Small intestine (tissue), 7 donors: ENCODE measurements around the gene HAGHL. TPM values are rescaled to one million over a fixed set of nuclear protein-coding genes. Genes with fewer than 3 reads are reported as not detected.
"Not testable (repeated sequence)": the region's sequence is repeated elsewhere in the genome, so short reads cannot be mapped to it uniquely, and the experiment has no call there.

Source experiments
- DNase-seq, 2 donors: peaks; one replicate each; pipeline versions ENCODE4 v3.0.0 to v3.0.0-alpha.2; 2013
- FAIRE-seq: peaks from 2 replicates; lab custom pipeline; 2012; peaks lifted over from hg19 to GRCh38; lab: Jason Lieb, UNC
- H3K27ac ChIP-seq, 3 donors: one replicate each; pipeline ENCODE4 v1.5.1; 2013; ENCODE audit warnings: low read length in 2 of 3, mild to moderate bottlenecking in 2 of 3, control low read depth in 1 of 3, inconsistent platforms in 1 of 3, low read depth in 1 of 3, moderate library complexity in 1 of 3
- H3K27me3 ChIP-seq, 3 donors: one replicate each; pipeline ENCODE4 v1.6.1; 2013; ENCODE audit warnings: low read length in 3 of 3, inconsistent platforms in 1 of 3; ENCODE audit not compliant: control insufficient read depth in 3 of 3, insufficient read depth in 3 of 3
- H3K36me3 ChIP-seq, 3 donors: one replicate each; pipeline ENCODE4 v1.6.1; 2013; ENCODE audit warnings: low read length in 3 of 3, inconsistent platforms in 1 of 3, low read depth in 1 of 3, mild to moderate bottlenecking in 1 of 3, moderate library complexity in 1 of 3; ENCODE audit not compliant: control insufficient read depth in 3 of 3, insufficient read depth in 2 of 3
- H3K4me1 ChIP-seq, 3 donors: one replicate each; pipeline ENCODE4 v1.6.1; 2013; ENCODE audit warnings: low read length in 2 of 3, inconsistent platforms in 1 of 3, low read depth in 1 of 3, mild to moderate bottlenecking in 1 of 3, moderate library complexity in 1 of 3; ENCODE audit not compliant: control insufficient read depth in 3 of 3, insufficient read depth in 2 of 3
- H3K4me3 ChIP-seq, 3 donors: one replicate each; pipeline ENCODE4 v1.5.1; 2013; ENCODE audit warnings: low read length in 3 of 3, control low read depth in 1 of 3, inconsistent platforms in 1 of 3, low read depth in 1 of 3, mild to moderate bottlenecking in 1 of 3, moderate library complexity in 1 of 3
- H3K9me3 ChIP-seq, 2 donors: one replicate each; pipeline ENCODE4 v1.6.1; 2013; ENCODE audit warnings: low read depth in 1 of 2, low read length in 1 of 2; ENCODE audit not compliant: control insufficient read depth in 2 of 2, insufficient read depth in 1 of 2
- WGBS, 3 donors: extraction: QIAGEN DNeasy Blood & Tissue Kit; methylation state at CpG; one replicate each; pipeline ENCODE4 v1.1.7; 2013; 5-methylcytosine and 5-hydroxymethylcytosine counted together
- polyA plus RNA-seq, 4 donors: library from polyadenylated mRNA; stranded (reverse) in 3 of 4; unstranded in 1 of 4; fragments of 200-250 nt in 3 of 4; fragments of 120-200 nt in 1 of 4; gene quantifications; one replicate each; pipeline versions ENCODE4 v1.2.1 to v1.2.3, GENCODE V29; 2013
- donor health status: healthy with polysubstance abuse.
- donor health status: control.
- donor health status: control.
- donor health status: Bipolar disorder and iron deficiency.
- donor health status: healthy.

The HAGHL gene
- polyA plus RNA-seq, 4 donors: 1.4 to 4.8 (median 3.4) TPM

- H3K36me3 ChIP-seq: peaks cover 2 to 83% (median 12%) of the 10 kb centered on the region in 3 donors
- peaks cover 0 to 7% (median 3%) of the 10 kb centered on the region in 3 donors for H3K4me1 ChIP-seq
- no peaks in the 10 kb centered on the region for H3K27me3 ChIP-seq
- FAIRE-seq (no peak), DNase-seq (no peak)
- H3K9me3 ChIP-seq: no peaks in the 10 kb centered on the region
- no peak overlapping the region for H3K4me3 ChIP-seq
- WGBS, 3 donors: 76 to 91% (median 80%) methylated on average over 13 of the region's 13 CpGs
- H3K27ac ChIP-seq: no peak overlapping the region
These were observed 9.1 kb downstream of the HAGHL start for GRCh38 chr16:735982-736453.

GRCh38 chr16:736936-737481 lies 10.1 kb downstream of the HAGHL start:
- FAIRE-seq (no peak), DNase-seq (no peak)
- Histone ChIP-seq H3K27ac (no peak overlapping the region), H3K36me3 (peaks cover 2 to 73% (median 12%) of the 10 kb centered on the region in 3 donors), H3K4me1 (peaks cover 0 to 10% (median 3%) of the 10 kb centered on the region in 3 donors), H3K27me3 (no peaks in the 10 kb centered on the region), H3K9me3 (no peaks in the 10 kb centered on the region), H3K4me3 (no peak overlapping the region)
- 95 to 96% (median 96%) methylated on average over 29 of the region's 29 CpGs for WGBS, 3 donors

- DNase-seq: peak in 1 of 2 donors; percentile 60
- H3K36me3 ChIP-seq: peaks cover 0 to 45% (median 3%) of the 10 kb centered on the region in 3 donors
- no peaks in the 10 kb centered on the region for H3K9me3 ChIP-seq
- H3K27ac ChIP-seq: peak overlapping the region in 2 of 3 donors; percentile 72 to 79
- H3K4me1 ChIP-seq: peaks cover 0 to 10% (median 3%) of the 10 kb centered on the region in 3 donors
- H3K4me3 ChIP-seq: peak overlapping the region; percentile 70 to 96 (median 96)
- FAIRE-seq: no peak
- H3K27me3 ChIP-seq: no peaks in the 10 kb centered on the region
- WGBS, 3 donors: 33 to 43% (median 40%) methylated on average over 36 to 38 of the region's 38 CpGs
These were observed 12.9 kb downstream of the HAGHL start for GRCh38 chr16:739560-740458.

GRCh38 chr16:740459-740763 lies 13.5 kb downstream of the HAGHL start:
- Histone ChIP-seq H3K9me3 (no peaks in the 10 kb centered on the region), H3K4me1 (peaks cover 0 to 10% (median 3%) of the 10 kb centered on the region in 3 donors), H3K27ac (peak overlapping the region; percentile 1 to 79 (median 72)), H3K4me3 (peak overlapping the region; percentile 70 to 96 (median 96)), H3K27me3 (no peaks in the 10 kb centered on the region), H3K36me3 (peaks cover 0 to 39% (median 3%) of the 10 kb centered on the region in 3 donors)
- 0 to 2% (median 0%) methylated on average over 12 to 22 of the region's 22 CpGs for WGBS, 3 donors
- FAIRE-seq (no peak), DNase-seq (no peak)

DNA sequence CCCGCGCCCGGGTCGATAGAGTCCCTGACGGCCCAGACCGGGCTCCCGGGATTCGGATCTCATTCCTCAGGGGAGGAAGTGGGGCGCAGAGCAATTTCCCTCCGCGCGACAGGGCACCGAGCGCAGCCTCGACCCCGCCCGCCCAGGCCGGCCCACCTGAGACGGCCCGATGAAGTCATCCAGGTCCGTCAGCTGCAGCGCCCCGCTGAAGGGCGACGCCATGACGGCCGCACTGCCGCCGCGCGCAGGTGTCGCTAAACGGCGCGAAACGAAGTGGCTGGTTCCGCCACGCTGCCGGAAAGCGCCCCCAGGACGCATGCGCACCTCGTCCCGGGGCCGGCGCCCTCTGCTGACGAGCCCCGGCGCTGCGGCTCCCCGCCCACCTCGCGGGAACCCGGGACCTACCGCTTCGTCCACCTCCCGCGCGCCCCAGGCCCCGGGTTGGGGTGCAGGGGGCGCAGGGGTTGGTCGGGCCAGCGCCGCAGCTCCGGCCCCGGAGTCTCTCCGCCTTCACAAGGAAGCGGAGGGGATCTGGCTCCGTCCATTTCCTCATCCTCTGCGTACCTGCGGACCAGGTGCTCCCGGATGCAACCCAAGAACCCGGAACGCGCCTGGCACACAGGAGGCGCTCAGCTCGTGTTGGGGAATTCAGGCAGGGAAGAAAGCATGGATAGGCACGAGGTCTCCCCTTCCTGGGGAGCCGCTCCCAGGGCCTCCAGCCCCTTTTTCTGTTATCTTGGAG lies 14.0 kb downstream of the HAGHL start, which contains the start of gene CIAO3:
TSS of gene CIAO3 (minus strand) at position 234 of the 742 bp plus-strand sequence. CDS start at position 222, 12 bp downstream.
- H3K4me3 ChIP-seq: peak within 1 kb of the TSS; percentile 70 to 96 (median 96)
- H3K36me3 ChIP-seq: peaks cover 0 to 34% (median 3%) of the 10 kb centered on the region in 3 donors
- DNase-seq (peak; percentile 89 to 96), FAIRE-seq (no peak)
- WGBS, 3 donors: 0 to 1% (median 0%) methylated on average over 67 to 79 of the region's 79 CpGs
- peak within 1 kb of the TSS; percentile 15 to 79 (median 72) for H3K27ac ChIP-seq
- no peaks in the 10 kb centered on the region for H3K27me3 ChIP-seq
- no peaks in the 10 kb centered on the region for H3K9me3 ChIP-seq
- H3K4me1 ChIP-seq: peaks cover 0 to 10% (median 3%) of the 10 kb centered on the region in 3 donors

GRCh38 chr16:741986-742629 lies 15.2 kb downstream of the HAGHL start:
- Histone ChIP-seq H3K36me3 (peaks cover 0 to 22% (median 2%) of the 10 kb centered on the region in 3 donors), H3K27me3 (no peaks in the 10 kb centered on the region), H3K4me3 (no peak overlapping the region), H3K27ac (no peak overlapping the region), H3K9me3 (no peaks in the 10 kb centered on the region), H3K4me1 (peaks cover 0 to 10% (median 3%) of the 10 kb centered on the region in 3 donors)
- WGBS, 3 donors: 83 to 91% (median 83%) methylated on average over 15 of the region's 15 CpGs
- FAIRE-seq (no peak), DNase-seq (no peak)

GRCh38 chr16:742894-743293 lies 16.0 kb downstream of the HAGHL start:
- not testable (repeated sequence) for FAIRE-seq, H3K9me3 ChIP-seq, H3K4me3 ChIP-seq, H3K27ac ChIP-seq, H3K27me3 ChIP-seq, DNase-seq
- peaks cover 0 to 10% (median 3%) of the 10 kb centered on the region in 3 donors for H3K4me1 ChIP-seq
- peaks cover 0 to 14% (median 0%) of the 10 kb centered on the region in 3 donors for H3K36me3 ChIP-seq
- 74 to 82% (median 82%) methylated on average over 12 to 14 of the region's 14 CpGs for WGBS, 3 donors
